Keratinocyte (primary cell): ENCODE results near the gene AKAP4.

ENCODE experiments used
- CTCF ChIP-seq, 3 experiments: IDR thresholded peaks in 1 of 3; conservative IDR thresholded peaks in 1 of 3; optimal IDR thresholded peaks in 1 of 3; 2 replicates in 2 of 3; 3 replicates in 1 of 3; pipeline versions ENCODE3 to v1.5.1; 2011; ENCODE audit warnings: low read length in 3 of 3, mild to moderate bottlenecking in 3 of 3, moderate library complexity in 2 of 3, control low read depth in 1 of 3, inconsistent platforms in 1 of 3; ENCODE audit not compliant: insufficient read depth in 2 of 3; ENCODE audit errors: extremely low read depth in 1 of 3
- EZH2 ChIP-seq: IDR thresholded peaks from one replicate; pipeline ENCODE4 v1.6.1; 2012; ENCODE audit warnings: inconsistent platforms, mild to moderate bottlenecking, low read length, moderate library complexity

GRCh38 chrX:50147972-50148371 lies 52.8 kb downstream of the AKAP4 start:
- TF ChIP-seq CTCF (optimal IDR thresholded peaks at IDR 0.05 in 1 of 3, IDR thresholded peaks at IDR 0.05 in 1 of 3, conservative IDR thresholded peaks at IDR 0.05 in 1 of 3; ENCODE audit: extremely low read depth in 1 of 3, insufficient read depth in 2 of 3, low read length in 3 of 3) (no peak), EZH2 (no peak)
